Adrenal gland (tissue), 12 donors: ENCODE results near the gene ZNF292. TPM values are rescaled to one million over a fixed set of nuclear protein-coding genes. Genes with fewer than 3 reads are reported as not detected.

Experiments used
- DNase-seq, 7 donors: peaks; one replicate each; pipeline ENCODE4 v3.0.0-alpha.2; 2019 to 2020
- H3K27ac ChIP-seq, 5 donors: fragments of 200-600 bp; sonication (generic) in 4 of 5; 1 replicate in 3 of 5; 2 replicates in 2 of 5; pipeline versions ENCODE4 v1.5.1 to v1.8.0; 2016 to 2020; ENCODE audit warnings: mild to moderate bottlenecking in 1 of 5
- H3K27me3 ChIP-seq: fragments of 200-600 bp; 2 replicates; pipeline ENCODE4 v1.8.0; 2021
- H3K36me3 ChIP-seq, 2 donors: fragments of 200-600 bp; replicated peaks in 1 of 2; 1 replicate in 1 of 2; 2 replicates in 1 of 2; pipeline versions ENCODE4 v1.5.1 to v1.8.0; 2018 to 2022
- H3K4me1 ChIP-seq, 2 donors: fragments of 200-600 bp; replicated peaks in 1 of 2; 1 replicate in 1 of 2; 2 replicates in 1 of 2; pipeline versions ENCODE4 v1.5.1 to v1.8.0; 2018 to 2021
- H3K4me3 ChIP-seq, 4 donors: fragments of 200-600 bp; sonication (generic) in 3 of 4; one replicate each; pipeline ENCODE4 v1.5.1; 2016 to 2018
- H3K9me3 ChIP-seq, 3 donors: fragments of 200-600 bp; sonication (generic) in 1 of 3; replicated peaks in 1 of 3; 1 replicate in 2 of 3; 2 replicates in 1 of 3; pipeline versions ENCODE4 v1.5.1 to v1.8.0; 2016 to 2021
- CTCF ChIP-seq, 6 experiments: fragments of 450-650 bp in 4 of 6; fragments of 200-600 bp in 2 of 6; sonication (generic) in 1 of 6; IDR thresholded peaks; 1 replicate in 5 of 6; 2 replicates in 1 of 6; pipeline versions ENCODE4 v1.5.1 to v1.8.0; 2016 to 2021; ENCODE audit warnings: antibody characterized with exemption in 6 of 6, mild to moderate bottlenecking in 2 of 6, moderate library complexity in 1 of 6
- POLR2A ChIP-seq, 2 donors: fragments of 450-650 bp; IDR thresholded peaks; one replicate each; pipeline ENCODE4 v1.6.1; 2017; ENCODE audit warnings: antibody characterized with exemption in 2 of 2, mild to moderate bottlenecking in 2 of 2, moderate library complexity in 1 of 2
- WGBS, 4 donors: extraction: QIAGEN DNeasy Blood & Tissue Kit in 2 of 4; methylation state at CpG; one replicate each; pipeline versions ENCODE4 v1.1.5 to v1.1.7; 2013 to 2017; 5-methylcytosine and 5-hydroxymethylcytosine counted together
- intact Hi-C, 2 donors: fragments of 100-400 bp; cut with DNase I; formaldehyde crosslinking; loops; one replicate each; pipeline versions ENCODE4 v1.14.1 to v1.15.0; 2022 to 2023
- polyA plus RNA-seq, 3 donors: library from polyadenylated mRNA; stranded (reverse); fragments of 200-250 nt in 2 of 3; fragments of 350-450 nt in 1 of 3; fragmentation: Illumina TruSeq in 1 of 3; extraction: RNeasy Lipid Tissue Mini Kit (QIAGEN cat#74804) in 1 of 3; gene quantifications; one replicate each; pipeline ENCODE4 v1.2.3, GENCODE V29; 2013 to 2014
- total RNA-seq, 9 donors: library from RNA; depleted of rRNA in 4 of 9; stranded (reverse); fragments of >200 nt in 4 of 9; fragments of 120-200 nt in 1 of 9; fragmentation: NEBNext Ultra II Directional in 1 of 9; extraction: Animal tissue kit (Norgen Biotek cat#: 25700) in 1 of 9; gene quantifications; one replicate each; pipeline versions ENCODE4 v1.1.0 to v1.2.4, GENCODE V29; 2013 to 2023
- donor health status: healthy with polysubstance abuse.
- donor health status: Bipolar disorder and iron deficiency.
- donor health status: DM: yes; HTN: yes; CAD: no.
- donor health status: DM: no; HTN: no; CAD: no.
- donor health status: DM: no; HTN: no; CAD: no.
- donor health status: DM: yes; HTN: yes; CAD: no.

The ZNF292 gene
- total and polyA plus RNA-seq, 12 donors: 4.8 to 57.2 (median 27.5) TPM

- no peaks in the 10 kb centered on the region for H3K36me3 ChIP-seq
- no peak for DNase-seq
- peaks cover 0 to 10% of the 10 kb centered on the region in 2 donors for H3K4me1 ChIP-seq
- H3K9me3 ChIP-seq: no peaks in the 10 kb centered on the region
- intact Hi-C loops: no loop called here
- TF ChIP-seq CTCF (IDR thresholded peaks at IDR 0.05): no peak
- H3K27me3 ChIP-seq: no peaks in the 10 kb centered on the region
- H3K27ac ChIP-seq: no peak overlapping the region
- H3K4me3 ChIP-seq: no peak overlapping the region
- 84 to 100% (median 94%) methylated on average over 1 of the region's 1 CpG for WGBS, 4 donors
Measured at GRCh38 chr6:87282743-87283142, 127.4 kb downstream of the ZNF292 start.

- intact Hi-C loops: no loop called here
- H3K27me3 ChIP-seq: no peaks in the 10 kb centered on the region
- peaks cover 0 to 10% of the 10 kb centered on the region in 2 donors for H3K4me1 ChIP-seq
- H3K4me3 ChIP-seq: no peak overlapping the region
- DNase-seq: no peak
- no peaks in the 10 kb centered on the region for H3K36me3 ChIP-seq
- H3K9me3 ChIP-seq: no peaks in the 10 kb centered on the region
- TF ChIP-seq CTCF (IDR thresholded peaks at IDR 0.05) (no peak), POLR2A (IDR thresholded peaks at IDR 0.05) (no peak)
- no peak overlapping the region for H3K27ac ChIP-seq
- 72 to 83% (median 77%) methylated on average over 3 of the region's 3 CpGs for WGBS, 4 donors
Measured at GRCh38 chr6:87283461-87283860, 128.1 kb downstream of the ZNF292 start.

GRCh38 chr6:87287251-87287650, 131.9 kb downstream of the ZNF292 start:
- 67 to 78% (median 72%) methylated on average over 2 of the region's 2 CpGs for WGBS, 4 donors
- Histone ChIP-seq H3K36me3 (no peaks in the 10 kb centered on the region), H3K27ac (no peak overlapping the region), H3K9me3 (no peaks in the 10 kb centered on the region), H3K4me3 (no peak overlapping the region), H3K4me1 (no peaks in the 10 kb centered on the region), H3K27me3 (no peaks in the 10 kb centered on the region)
- intact Hi-C loops: no loop called here
- DNase-seq: no peak
- no peak for TF ChIP-seq POLR2A (IDR thresholded peaks at IDR 0.05)
- no peak for TF ChIP-seq CTCF (IDR thresholded peaks at IDR 0.05)

- H3K36me3 ChIP-seq: no peaks in the 10 kb centered on the region
- H3K9me3 ChIP-seq: no peaks in the 10 kb centered on the region
- H3K27ac ChIP-seq: no peak overlapping the region
- H3K4me1 ChIP-seq: no peaks in the 10 kb centered on the region
- DNase-seq: no peak
- intact Hi-C loops: no loop called here
- H3K4me3 ChIP-seq: no peak overlapping the region
- WGBS, 4 donors: 86 to 90% (median 88%) methylated on average over 3 of the region's 3 CpGs
- TF ChIP-seq CTCF (IDR thresholded peaks at IDR 0.05) (no peak), POLR2A (IDR thresholded peaks at IDR 0.05) (no peak)
- no peaks in the 10 kb centered on the region for H3K27me3 ChIP-seq
Measured at GRCh38 chr6:87289571-87289970, 134.2 kb downstream of the ZNF292 start.
